ENCODE measurements around the gene UNC79.

The UNC79 gene

DNA sequence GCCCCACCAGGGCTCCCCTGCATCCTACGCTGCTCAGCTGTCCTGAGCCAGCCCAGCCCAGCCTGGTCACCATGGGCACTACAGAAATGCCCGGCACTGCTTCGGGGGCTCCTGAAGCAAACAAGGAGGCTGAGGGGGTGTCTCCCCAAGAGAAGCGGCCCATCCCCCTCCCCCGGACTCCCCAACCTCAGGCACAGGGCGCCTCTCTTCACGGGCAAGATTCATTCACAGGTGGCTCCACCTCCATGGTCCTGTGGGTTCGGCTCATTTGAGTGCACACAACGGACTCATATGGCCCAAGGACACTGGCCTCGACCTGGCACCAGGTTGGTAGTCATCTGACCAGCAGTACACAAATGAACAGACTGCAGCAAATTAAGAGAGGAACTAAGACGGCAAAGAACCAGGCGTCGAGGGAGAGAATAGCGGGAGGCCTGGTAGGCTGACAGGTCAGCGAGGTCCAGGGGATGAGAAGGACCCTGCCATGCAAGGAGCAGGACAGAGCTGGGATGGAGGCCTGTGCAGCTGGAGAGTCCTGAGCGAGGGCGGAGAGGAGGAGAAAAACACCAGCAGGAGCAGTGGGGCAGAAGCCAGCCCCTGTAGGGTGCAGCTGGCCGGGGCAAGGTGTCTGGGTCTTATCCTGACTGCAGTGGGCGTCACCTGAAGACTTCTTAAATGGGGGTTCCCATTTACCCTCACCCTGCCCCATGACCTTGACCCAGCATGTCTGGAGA, 297.3 kb downstream of the UNC79 start:
- no peaks in the 10 kb centered on the region for H3K79me1 ChIP-seq (replicated peaks; ENCODE audit: low read length, poor library complexity, severe bottlenecking)
- H4K91ac ChIP-seq (ENCODE audit: low read length), result no peak overlapping the region
- H2BK15ac ChIP-seq (ENCODE audit: low read depth, poor library complexity, severe bottlenecking), result no peak overlapping the region
- no peak overlapping the region for H3K14ac ChIP-seq (ENCODE audit: low read length in 2 of 2)
- no peak overlapping the region for H3K4ac ChIP-seq (ENCODE audit: low read depth in 1 of 2, low read length in 2 of 2)
- H3K23ac ChIP-seq (ENCODE audit: low read length in 2 of 2), result no peak overlapping the region
- no peaks in the 10 kb centered on the region for H3K36me3 ChIP-seq (ENCODE audit: control insufficient read depth in 1 of 2, insufficient read depth in 2 of 2, low read depth in 1 of 2, low read length in 2 of 2)
- no peak overlapping the region for H3K9ac ChIP-seq (ENCODE audit: low read length)
- H4K8ac ChIP-seq (ENCODE audit: low read length), result no peak overlapping the region
- H2BK120ac ChIP-seq (ENCODE audit: low read depth, low read length), result no peak overlapping the region
- no peak overlapping the region for H3K18ac ChIP-seq (ENCODE audit: low read depth in 1 of 2, low read length in 2 of 2)
- H3K27me3 ChIP-seq (ENCODE audit: control insufficient read depth in 1 of 2, insufficient read depth in 1 of 2, low read length in 2 of 2), result peaks cover 0 to 16% of the 10 kb centered on the region in 2 experiments
- H3K4me1 ChIP-seq (ENCODE audit: control insufficient read depth, insufficient read depth, low read depth, low read length), result no peaks in the 10 kb centered on the region
- H3K9me3 ChIP-seq (ENCODE audit: control insufficient read depth, low read length), result no peaks in the 10 kb centered on the region
- no peak overlapping the region for H2AFZ ChIP-seq (ENCODE audit: low read depth, low read length)
- no peak for DNase-seq
- H2BK12ac ChIP-seq (ENCODE audit: low read length in 2 of 2), result no peak overlapping the region
- no peak overlapping the region for H2BK5ac ChIP-seq (ENCODE audit: low read depth, low read length, poor library complexity, severe bottlenecking)
- WGBS, result 88% methylated on average over 18 of the region's 19 CpGs
- no peak overlapping the region for H2AK5ac ChIP-seq (ENCODE audit: low read length, severe bottlenecking)
- no peak overlapping the region for H3K27ac ChIP-seq (ENCODE audit: low read length, poor library complexity, severe bottlenecking)
- no peak overlapping the region for H3K4me2 ChIP-seq (ENCODE audit: low read length, poor library complexity, severe bottlenecking)
- H3K4me3 ChIP-seq (ENCODE audit: insufficient read depth in 1 of 2, low read depth in 1 of 2, low read length in 2 of 2), result no peak overlapping the region

DNA sequence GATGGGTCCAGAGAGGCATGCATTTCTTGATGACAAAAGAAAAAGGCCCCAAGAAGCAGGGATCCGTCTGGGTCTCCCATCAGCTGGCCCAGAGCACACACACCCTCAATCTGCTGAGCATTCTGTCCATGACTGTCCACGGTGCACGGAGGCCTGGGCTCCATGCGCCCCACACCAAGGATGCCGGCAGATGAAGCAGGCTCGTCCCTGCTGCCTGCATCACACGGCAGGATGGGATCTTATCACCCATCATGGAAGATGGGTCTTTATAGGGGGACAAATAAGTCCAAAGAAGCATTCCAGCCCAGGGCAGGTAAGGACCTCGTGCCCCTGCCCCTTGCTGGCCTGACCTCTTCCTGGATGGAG, 297.9 kb downstream of the UNC79 start:
- Histone ChIP-seq H3K4me2 (ENCODE audit: low read length, poor library complexity, severe bottlenecking) (no peak overlapping the region), H3K9me3 (ENCODE audit: control insufficient read depth, low read length) (no peaks in the 10 kb centered on the region), H3K4ac (ENCODE audit: low read depth in 1 of 2, low read length in 2 of 2) (no peak overlapping the region)

DNA sequence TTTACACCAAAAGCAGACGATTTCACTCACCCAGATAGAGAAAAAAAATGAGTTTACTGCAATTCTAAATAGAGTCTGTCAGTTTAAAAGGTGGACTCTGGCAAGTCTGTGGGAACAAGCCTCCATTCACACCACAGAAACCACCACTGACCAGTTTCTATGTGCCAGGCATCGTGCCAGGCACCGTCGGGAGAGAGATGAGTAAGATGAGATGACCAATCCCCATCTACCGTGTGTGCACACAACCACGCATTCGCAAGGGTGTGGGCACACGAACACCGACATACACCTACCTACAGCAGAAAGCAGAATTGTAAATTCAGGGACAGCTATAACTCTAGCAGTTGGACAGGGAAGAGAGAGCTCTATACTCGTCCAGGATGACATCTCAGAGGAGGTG, 299.3 kb downstream of the UNC79 start:
- H3K4me1 ChIP-seq (ENCODE audit: control insufficient read depth, insufficient read depth, low read depth, low read length), result no peaks in the 10 kb centered on the region
- no peaks in the 10 kb centered on the region for H3K36me3 ChIP-seq (ENCODE audit: control insufficient read depth in 1 of 2, insufficient read depth in 2 of 2, low read depth in 1 of 2, low read length in 2 of 2)
- no peak for DNase-seq
- no peak overlapping the region for H3K23ac ChIP-seq (ENCODE audit: low read length in 2 of 2)
- no peak overlapping the region for H2BK5ac ChIP-seq (ENCODE audit: low read depth, low read length, poor library complexity, severe bottlenecking)
- H4K91ac ChIP-seq (ENCODE audit: low read length), result no peak overlapping the region
- WGBS, result 89% methylated on average over 9 of the region's 10 CpGs
- no peak overlapping the region for H2BK15ac ChIP-seq (ENCODE audit: low read depth, poor library complexity, severe bottlenecking)
- H3K4me3 ChIP-seq (ENCODE audit: insufficient read depth in 1 of 2, low read depth in 1 of 2, low read length in 2 of 2), result no peak overlapping the region
- no peaks in the 10 kb centered on the region for H3K9me3 ChIP-seq (ENCODE audit: control insufficient read depth, low read length)
- H3K18ac ChIP-seq (ENCODE audit: low read depth in 1 of 2, low read length in 2 of 2), result no peak overlapping the region
- no peak overlapping the region for H2AK5ac ChIP-seq (ENCODE audit: low read length, severe bottlenecking)
- H3K4ac ChIP-seq (ENCODE audit: low read depth in 1 of 2, low read length in 2 of 2), result no peak overlapping the region
- no peak overlapping the region for H3K4me2 ChIP-seq (ENCODE audit: low read length, poor library complexity, severe bottlenecking)
- H2BK120ac ChIP-seq (ENCODE audit: low read depth, low read length), result no peak overlapping the region
- H2BK12ac ChIP-seq (ENCODE audit: low read length in 2 of 2), result no peak overlapping the region
- H3K14ac ChIP-seq (ENCODE audit: low read length in 2 of 2), result no peak overlapping the region
- peaks cover 0 to 19% of the 10 kb centered on the region in 2 experiments for H3K27me3 ChIP-seq (ENCODE audit: control insufficient read depth in 1 of 2, insufficient read depth in 1 of 2, low read length in 2 of 2)
- no peaks in the 10 kb centered on the region for H3K79me1 ChIP-seq (replicated peaks; ENCODE audit: low read length, poor library complexity, severe bottlenecking)
- H4K8ac ChIP-seq (ENCODE audit: low read length), result no peak overlapping the region
- H3K9ac ChIP-seq (ENCODE audit: low read length), result no peak overlapping the region
- no peak overlapping the region for H2AFZ ChIP-seq (ENCODE audit: low read depth, low read length)
- H3K27ac ChIP-seq (ENCODE audit: low read length, poor library complexity, severe bottlenecking), result no peak overlapping the region

More for the DNA sequence above, 297.9 kb downstream of the UNC79 start:
- Histone ChIP-seq H3K27me3 (ENCODE audit: control insufficient read depth in 1 of 2, insufficient read depth in 1 of 2, low read length in 2 of 2) (peaks cover 0 to 16% of the 10 kb centered on the region in 2 experiments), H3K18ac (ENCODE audit: low read depth in 1 of 2, low read length in 2 of 2) (no peak overlapping the region), H2BK5ac (ENCODE audit: low read depth, low read length, poor library complexity, severe bottlenecking) (no peak overlapping the region), H2AK5ac (ENCODE audit: low read length, severe bottlenecking) (no peak overlapping the region), H3K23ac (ENCODE audit: low read length in 2 of 2) (no peak overlapping the region), H3K79me1 (replicated peaks; ENCODE audit: low read length, poor library complexity, severe bottlenecking) (no peaks in the 10 kb centered on the region), H3K9ac (ENCODE audit: low read length) (no peak overlapping the region), H2BK15ac (ENCODE audit: low read depth, poor library complexity, severe bottlenecking) (no peak overlapping the region), H3K36me3 (ENCODE audit: control insufficient read depth in 1 of 2, insufficient read depth in 2 of 2, low read depth in 1 of 2, low read length in 2 of 2) (no peaks in the 10 kb centered on the region), H3K4me1 (ENCODE audit: control insufficient read depth, insufficient read depth, low read depth, low read length) (no peaks in the 10 kb centered on the region), H2BK12ac (ENCODE audit: low read length in 2 of 2) (no peak overlapping the region), H4K8ac (ENCODE audit: low read length) (no peak overlapping the region), H3K27ac (ENCODE audit: low read length, poor library complexity, severe bottlenecking) (no peak overlapping the region), H3K14ac (ENCODE audit: low read length in 2 of 2) (no peak overlapping the region), H2BK120ac (ENCODE audit: low read depth, low read length) (no peak overlapping the region), H2AFZ (ENCODE audit: low read depth, low read length) (no peak overlapping the region), H3K4me3 (ENCODE audit: insufficient read depth in 1 of 2, low read depth in 1 of 2, low read length in 2 of 2) (no peak overlapping the region), H4K91ac (ENCODE audit: low read length) (no peak overlapping the region)
- DNase-seq, result no peak
- 86% methylated on average over 8 of the region's 8 CpGs for WGBS

GRCh38 chr14:93731753-93732152, 301.0 kb downstream of the UNC79 start:
- H3K9me3 ChIP-seq (ENCODE audit: control insufficient read depth, low read length), result no peaks in the 10 kb centered on the region
- no peak overlapping the region for H3K9ac ChIP-seq (ENCODE audit: low read length)
- H2AFZ ChIP-seq (ENCODE audit: low read depth, low read length), result no peak overlapping the region
- H3K27ac ChIP-seq (ENCODE audit: low read length, poor library complexity, severe bottlenecking), result no peak overlapping the region
- H4K8ac ChIP-seq (ENCODE audit: low read length), result no peak overlapping the region
- H3K4ac ChIP-seq (ENCODE audit: low read depth in 1 of 2, low read length in 2 of 2), result no peak overlapping the region
- no peak overlapping the region for H3K4me3 ChIP-seq (ENCODE audit: insufficient read depth in 1 of 2, low read depth in 1 of 2, low read length in 2 of 2)
- no peak overlapping the region for H4K91ac ChIP-seq (ENCODE audit: low read length)
- DNase-seq, result no peak
- H2BK5ac ChIP-seq (ENCODE audit: low read depth, low read length, poor library complexity, severe bottlenecking), result no peak overlapping the region
- no peak overlapping the region for H2BK120ac ChIP-seq (ENCODE audit: low read depth, low read length)
- H3K27me3 ChIP-seq (ENCODE audit: control insufficient read depth in 1 of 2, insufficient read depth in 1 of 2, low read length in 2 of 2), result peaks cover 0 to 19% of the 10 kb centered on the region in 2 experiments
- no peak overlapping the region for H2BK12ac ChIP-seq (ENCODE audit: low read length in 2 of 2)
- H2BK15ac ChIP-seq (ENCODE audit: low read depth, poor library complexity, severe bottlenecking), result no peak overlapping the region
- H3K79me1 ChIP-seq (replicated peaks; ENCODE audit: low read length, poor library complexity, severe bottlenecking), result no peaks in the 10 kb centered on the region
- whole genome bisulfite sequencing, result 27% methylated on average over 7 of the region's 7 CpGs
- H3K36me3 ChIP-seq (ENCODE audit: control insufficient read depth in 1 of 2, insufficient read depth in 2 of 2, low read depth in 1 of 2, low read length in 2 of 2), result no peaks in the 10 kb centered on the region
- H3K4me1 ChIP-seq (ENCODE audit: control insufficient read depth, insufficient read depth, low read depth, low read length), result no peaks in the 10 kb centered on the region
- no peak overlapping the region for H3K4me2 ChIP-seq (ENCODE audit: low read length, poor library complexity, severe bottlenecking)
- H2AK5ac ChIP-seq (ENCODE audit: low read length, severe bottlenecking), result no peak overlapping the region
- no peak overlapping the region for H3K14ac ChIP-seq (ENCODE audit: low read length in 2 of 2)
- no peak overlapping the region for H3K23ac ChIP-seq (ENCODE audit: low read length in 2 of 2)
- H3K18ac ChIP-seq (ENCODE audit: low read depth in 1 of 2, low read length in 2 of 2), result no peak overlapping the region

Measured in mesenchymal stem cell (in vitro differentiated cells and primary cell).